Amniotic stem cell (primary cell): ENCODE measurements around the gene FNIP1.
"Not testable (repeated sequence)": the region's sequence is repeated elsewhere in the genome, so short reads cannot be mapped to it uniquely, and the experiment has no call there.

Experiments used
- DNase-seq: peaks from one replicate; lab custom pipeline; 2025; lab: John Stamatoyannopoulos, UW

Gene FNIP1

DNA sequence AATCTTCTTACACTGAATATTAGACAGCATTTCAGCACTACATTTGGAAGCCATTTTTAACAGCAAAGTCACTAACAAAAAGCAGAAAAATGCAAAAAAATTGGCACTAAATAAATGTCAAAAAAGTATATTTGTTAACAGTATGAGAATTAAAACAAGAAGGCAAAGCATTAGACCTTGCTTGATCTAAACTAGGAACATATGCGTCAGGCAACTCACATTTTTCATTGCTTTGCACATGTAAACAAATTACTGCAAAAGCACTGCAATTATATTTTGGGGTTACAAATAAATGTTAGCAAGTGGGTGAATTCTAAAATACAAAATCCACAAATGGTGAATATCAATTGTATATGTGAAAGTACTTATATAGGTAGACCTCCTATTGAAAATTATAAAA lies 112.8 kb downstream of the FNIP1 start:
- no peak for DNase-seq

GRCh38 chr5:131682826-131683225 lies 114.0 kb downstream of the FNIP1 start:
- DNase-seq, result no peak

DNA sequence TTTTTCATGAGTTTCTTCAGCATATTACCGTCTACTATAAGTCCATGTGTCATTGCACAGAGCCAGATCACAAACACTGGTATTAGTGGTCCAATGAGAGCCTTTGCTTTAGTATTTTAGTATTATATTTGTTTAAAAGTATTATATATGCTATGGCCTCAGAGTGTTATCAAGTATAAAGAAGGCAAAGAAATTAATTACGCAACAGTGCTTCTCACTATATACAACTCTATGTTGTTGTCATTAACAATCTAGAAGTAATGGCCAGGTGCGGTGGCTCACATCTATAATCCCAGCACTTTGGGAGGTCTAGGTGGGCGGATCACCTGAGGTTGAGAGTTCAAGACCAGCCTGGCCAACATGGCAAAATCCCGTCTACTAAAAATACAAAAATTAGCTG lies 114.6 kb downstream of the FNIP1 start:
- no peak for DNase-seq

DNA sequence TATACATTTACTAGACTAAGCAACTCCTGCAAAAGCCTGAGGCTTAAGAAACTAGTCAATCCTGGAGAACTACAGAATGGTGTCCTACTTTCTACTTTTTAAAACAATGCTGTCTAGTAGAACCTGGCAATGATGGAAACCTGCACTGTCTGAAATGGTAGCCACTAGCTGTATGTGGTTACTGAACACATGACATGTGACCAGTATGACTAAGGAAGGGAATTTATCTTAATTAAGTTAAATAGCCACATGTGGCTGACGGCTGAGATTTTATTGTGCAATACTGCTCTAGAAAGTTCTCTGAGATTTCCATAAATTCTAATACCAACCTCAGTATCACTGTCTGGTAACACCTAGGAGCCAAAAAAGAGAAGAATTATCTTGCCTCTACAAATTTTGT lies 116.9 kb downstream of the FNIP1 start:
- peak; percentile 10 for DNase-seq

- DNase-seq, result not testable (repeated sequence)
Measured at GRCh38 chr5:131678273-131678672, 118.5 kb downstream of the FNIP1 start.

- DNase-seq, result no peak
Measured at GRCh38 chr5:131677115-131677514, 119.7 kb downstream of the FNIP1 start.

DNA sequence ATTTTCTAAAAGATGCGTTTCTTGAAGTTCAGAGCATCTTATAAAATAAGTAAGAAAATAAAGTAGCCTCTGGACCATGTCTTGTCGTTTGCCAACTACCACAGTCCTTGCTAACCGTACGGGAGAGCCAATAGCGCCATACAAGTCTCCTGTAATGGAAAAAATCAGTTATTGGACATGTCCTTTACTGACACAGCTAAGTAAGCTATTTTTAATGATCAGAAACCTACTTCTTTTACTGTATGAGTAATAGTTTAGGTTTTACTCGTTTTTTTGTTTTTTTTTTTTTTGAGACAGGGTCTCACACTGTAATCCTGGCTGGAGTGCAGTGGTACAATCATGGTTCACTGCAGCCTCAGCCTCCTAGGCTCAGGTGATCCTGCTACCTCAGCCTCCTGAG lies 124.0 kb downstream of the FNIP1 start:
- no peak for DNase-seq

DNA sequence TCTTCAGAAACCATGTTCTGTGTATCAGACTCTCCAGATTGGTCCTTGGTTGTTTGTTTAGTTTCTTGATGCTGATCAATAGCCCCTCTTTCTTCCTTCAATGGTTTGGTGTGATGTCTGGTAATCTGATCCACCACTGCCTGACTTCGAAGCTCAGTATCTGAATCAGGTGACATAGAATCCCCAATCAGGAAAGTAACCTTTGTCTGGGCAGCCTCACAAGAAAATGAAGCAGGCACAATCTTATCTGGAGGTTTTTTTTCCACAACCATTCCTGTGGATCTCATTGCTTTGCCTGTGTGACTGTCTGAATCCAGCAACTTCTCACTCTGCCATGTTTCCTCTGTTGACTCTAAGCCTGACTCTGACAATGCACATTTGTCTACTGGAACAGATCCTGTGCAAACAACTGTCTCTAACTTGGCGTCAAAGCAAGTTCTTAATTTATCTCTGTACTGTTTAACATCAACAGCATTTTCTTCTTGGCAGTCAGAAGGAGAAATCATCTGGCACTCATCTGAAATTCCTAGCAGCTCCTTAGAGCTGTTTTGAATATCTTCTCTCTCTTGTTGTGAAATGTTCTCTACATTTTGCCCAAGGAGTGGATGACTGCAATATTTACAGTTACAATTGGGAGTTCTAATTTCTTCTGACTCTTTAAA lies 124.7 kb downstream of the FNIP1 start:
- DNase-seq, result peak; percentile 11

- no peak for DNase-seq
Measured at GRCh38 chr5:131671409-131671808, 125.4 kb downstream of the FNIP1 start.

- no peak for DNase-seq
Measured at GRCh38 chr5:131664929-131665328, 131.9 kb downstream of the FNIP1 start.

DNA sequence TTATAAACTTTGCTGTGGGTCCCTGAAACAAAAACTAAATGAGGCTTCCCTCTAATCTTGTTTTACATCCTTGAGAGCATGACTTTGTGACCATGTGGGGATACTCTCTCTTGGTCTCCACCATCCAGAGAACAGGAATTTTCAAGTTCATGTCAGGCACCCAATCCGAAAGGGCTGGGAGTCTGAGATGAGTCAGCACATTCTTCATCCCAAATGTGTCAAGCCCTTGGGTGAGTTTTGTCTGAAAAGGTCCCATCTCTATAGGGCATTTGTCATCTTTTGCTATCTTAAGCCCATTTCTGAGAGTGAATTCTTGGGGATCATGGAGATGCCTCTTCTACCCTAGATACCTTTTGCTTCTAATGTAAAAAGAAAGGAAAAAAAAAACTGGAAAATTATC lies 134.9 kb downstream of the FNIP1 start:
- no peak for DNase-seq

DNA sequence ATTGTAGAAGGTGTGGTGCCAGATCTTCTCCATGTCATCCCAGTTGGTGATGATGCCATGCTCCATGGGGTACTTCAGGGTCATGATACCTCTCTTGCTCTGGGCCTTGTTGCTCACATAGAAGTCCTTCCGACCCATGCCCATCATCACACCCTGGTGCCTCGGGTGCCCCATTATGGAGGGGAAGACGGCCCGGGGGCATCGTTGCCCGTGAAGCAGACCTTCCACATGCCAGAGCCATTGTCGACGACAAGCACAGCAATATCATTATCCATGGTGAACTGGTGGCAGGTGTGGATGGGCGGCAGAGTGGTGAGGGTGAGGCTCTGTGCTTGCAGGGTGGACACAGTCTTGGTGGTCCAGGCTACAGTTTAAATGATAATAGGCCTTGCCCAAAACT lies 137.0 kb downstream of the FNIP1 start:
- DNase-seq, result no peak

GRCh38 chr5:131659290-131659689 lies 137.5 kb downstream of the FNIP1 start:
- DNase-seq, result no peak

GRCh38 chr5:131654776-131655175 lies 142.0 kb downstream of the FNIP1 start:
- DNase-seq, result no peak

GRCh38 chr5:131654309-131654708 lies 142.5 kb downstream of the FNIP1 start:
- no peak for DNase-seq

- no peak for DNase-seq
Measured at GRCh38 chr5:131649161-131649560, 147.7 kb downstream of the FNIP1 start.

DNA sequence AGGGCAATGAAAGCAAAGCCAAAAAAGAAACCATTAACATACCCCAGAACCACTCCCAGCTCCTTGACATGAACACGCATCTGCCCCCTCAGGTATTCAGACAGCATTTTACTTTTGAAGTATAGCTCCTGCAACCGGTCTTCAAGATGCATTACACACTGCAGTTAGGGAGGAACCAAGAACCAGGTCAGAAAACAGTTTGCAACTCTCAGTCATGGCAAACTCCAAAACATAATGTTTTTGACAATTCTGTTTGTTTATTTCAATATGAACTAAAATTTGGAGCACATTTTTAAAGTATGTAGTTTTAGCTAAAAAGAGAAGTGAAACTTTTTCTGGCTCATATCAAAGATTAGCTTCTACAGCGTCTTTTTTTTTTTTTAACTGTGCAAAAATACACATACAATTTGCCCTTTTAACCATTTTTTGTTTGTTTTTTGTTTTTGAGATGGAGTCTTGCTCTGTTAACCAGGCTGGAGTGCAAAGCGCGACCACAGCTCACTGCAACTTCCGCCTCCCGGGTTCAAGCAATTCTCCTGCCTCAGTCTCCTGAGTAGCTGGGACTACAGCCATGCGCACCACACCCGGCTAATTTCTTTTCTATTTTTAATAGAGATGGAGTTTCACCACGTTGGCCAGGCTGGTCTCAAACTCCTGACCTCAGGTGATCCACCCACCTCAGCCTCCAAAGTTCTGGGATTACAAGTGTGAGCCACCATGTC lies 149.6 kb downstream of the FNIP1 start:
- no peak for DNase-seq

DNA sequence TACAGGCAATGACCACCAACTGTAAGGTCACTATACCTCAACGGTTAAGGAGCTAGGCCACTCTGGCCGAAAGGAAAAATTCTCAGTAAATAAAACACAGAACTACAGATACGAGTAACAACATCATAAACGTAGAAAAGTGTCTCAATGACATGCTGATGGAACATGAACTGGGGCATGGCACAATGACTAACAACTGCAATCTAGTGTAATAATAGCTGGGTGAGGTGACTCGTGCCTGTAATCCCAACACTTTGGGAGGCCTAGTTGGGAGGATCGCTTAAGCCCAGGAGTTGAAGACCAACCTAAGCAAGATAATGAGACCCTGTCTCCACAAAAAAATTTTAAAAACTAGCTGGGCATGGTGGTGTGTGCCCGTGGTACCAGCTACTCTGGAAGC lies 152.0 kb downstream of the FNIP1 start:
- no peak for DNase-seq

- DNase-seq, result no peak
Measured at GRCh38 chr5:131644370-131644769, 152.4 kb downstream of the FNIP1 start.

GRCh38 chr5:131641494-131641893 lies 155.3 kb downstream of the FNIP1 start:
- no peak for DNase-seq

DNA sequence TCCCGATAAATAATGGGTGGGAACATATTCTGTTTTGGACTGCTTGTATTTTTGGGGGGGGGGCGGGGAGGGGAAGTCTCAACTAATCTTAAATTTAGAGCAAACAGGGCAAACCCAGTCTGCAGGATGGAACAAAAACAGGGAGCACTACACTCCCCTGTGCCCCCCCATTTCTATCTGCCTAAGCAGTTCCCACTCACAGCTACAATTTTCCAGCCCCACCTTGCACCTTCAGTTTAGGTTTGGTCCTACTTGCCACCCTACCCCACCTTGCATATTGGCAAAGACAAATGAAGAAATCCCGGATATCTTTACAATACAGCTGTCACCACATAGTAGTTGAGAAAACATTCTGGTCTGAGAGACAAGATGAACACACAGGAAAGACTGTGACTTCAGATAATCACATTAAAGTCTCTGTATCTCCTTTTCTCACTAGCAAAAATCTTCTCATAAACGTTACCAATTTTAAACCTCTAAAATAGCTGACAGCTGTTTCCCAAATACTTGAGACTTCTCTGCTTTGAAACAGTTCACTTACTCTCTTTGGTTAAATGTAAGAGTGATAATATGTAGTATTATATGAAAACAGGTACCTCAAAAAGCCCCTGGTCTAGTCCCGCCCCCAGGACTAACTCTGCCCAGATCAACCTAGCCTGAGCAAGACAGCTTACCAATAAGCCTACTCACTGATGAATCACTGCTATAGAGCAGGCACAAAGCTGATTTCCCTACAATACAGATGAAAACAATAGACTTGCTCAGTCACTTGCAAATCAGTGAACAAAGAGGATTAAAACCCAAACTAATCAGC lies 156.6 kb downstream of the FNIP1 start:
- DNase-seq, result no peak

DNA sequence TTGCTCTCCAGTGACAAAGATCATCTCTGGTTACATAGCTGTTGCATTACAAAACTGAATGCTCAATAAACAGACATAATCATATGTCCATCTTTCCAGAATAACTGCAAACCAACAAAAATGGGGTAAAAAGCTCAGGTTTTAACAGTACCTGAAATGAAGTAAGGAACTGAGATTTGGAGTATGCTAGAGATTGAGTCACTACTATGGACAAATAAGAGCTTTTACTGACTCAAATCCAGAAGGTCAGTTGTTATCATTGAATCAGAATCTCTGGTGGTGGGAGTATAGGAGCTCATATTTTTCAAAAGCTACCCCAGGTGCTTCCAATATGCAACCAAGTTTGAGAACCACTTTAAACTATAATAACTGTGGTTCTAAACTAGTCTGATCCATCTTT lies 157.7 kb downstream of the FNIP1 start:
- DNase-seq, result no peak

DNA sequence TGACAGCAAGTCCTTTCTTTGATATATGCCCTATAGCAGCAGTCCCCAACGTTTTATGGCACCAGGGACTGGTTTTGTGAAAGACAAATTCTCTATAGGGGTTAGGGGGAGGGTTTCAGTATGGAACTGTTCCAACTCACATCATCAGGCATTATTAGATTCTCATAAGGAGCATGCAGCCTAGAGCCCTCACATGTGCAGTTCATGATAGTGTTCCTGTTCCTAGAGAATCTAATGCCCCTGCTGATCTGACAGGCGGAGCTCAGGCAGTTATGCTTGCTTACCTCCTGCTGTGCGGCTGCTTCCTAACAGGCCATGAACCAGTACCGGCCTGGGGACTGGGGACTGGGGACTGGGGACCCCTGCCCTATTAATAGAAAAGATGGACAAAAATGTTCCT lies 159.1 kb downstream of the FNIP1 start:
- no peak for DNase-seq
